SIG-M5 (cell line): ENCODE results near the gene MEX3B.

Experiments
- DNase-seq: peaks from one replicate; lab custom pipeline; 2025; lab: John Stamatoyannopoulos, UW

Gene MEX3B

GRCh38 chr15:82045892-82046665, at the start of gene MEX3B:
MEX3B (minus strand) TSS chr15:82046018; CDS start chr15:82045705, 313 bp downstream.
- peak; percentile 73 for DNase-seq

- no peak for DNase-seq
Observed at GRCh38 chr15:82093774-82094211, 48.0 kb upstream of the MEX3B start.

GRCh38 chr15:82093325-82093724, 47.5 kb upstream of the MEX3B start:
- DNase-seq = no peak

GRCh38 chr15:82091636-82092140, 45.9 kb upstream of the MEX3B start:
- no peak for DNase-seq

- no peak for DNase-seq
Observed at GRCh38 chr15:82086243-82086995, 40.6 kb upstream of the MEX3B start.

- DNase-seq = no peak
Observed at GRCh38 chr15:82081914-82082762, 36.3 kb upstream of the MEX3B start.

GRCh38 chr15:82080774-82081173, 35.0 kb upstream of the MEX3B start:
- DNase-seq = no peak

GRCh38 chr15:82079736-82080135, 33.9 kb upstream of the MEX3B start:
- no peak for DNase-seq

GRCh38 chr15:82074610-82075009, 28.8 kb upstream of the MEX3B start:
- DNase-seq = no peak

- no peak for DNase-seq
Observed at GRCh38 chr15:82072926-82073537, 27.2 kb upstream of the MEX3B start.

GRCh38 chr15:82066455-82066854, 20.6 kb upstream of the MEX3B start:
- DNase-seq = no peak

- no peak for DNase-seq
Observed at GRCh38 chr15:82064824-82065223, 19.0 kb upstream of the MEX3B start.

GRCh38 chr15:82062479-82063454, 16.9 kb upstream of the MEX3B start:
- no peak for DNase-seq

- DNase-seq = no peak
Observed at GRCh38 chr15:82060817-82061216, 15.0 kb upstream of the MEX3B start.

- no peak for DNase-seq
Observed at GRCh38 chr15:82058517-82059204, 12.8 kb upstream of the MEX3B start.

GRCh38 chr15:82058026-82058425, 12.2 kb upstream of the MEX3B start:
- no peak for DNase-seq

GRCh38 chr15:82056958-82057823, 11.4 kb upstream of the MEX3B start:
- DNase-seq = no peak

- no peak for DNase-seq
Observed at GRCh38 chr15:82052751-82053150, 6.9 kb upstream of the MEX3B start.

- no peak for DNase-seq
Observed at GRCh38 chr15:82051664-82052063, 5.8 kb upstream of the MEX3B start.
